Mesendoderm (in vitro differentiated cells): ENCODE data around the gene RASD1.
A peak's percentile ranks its signal among the peaks of the same experiment; 100 is the strongest.

Experiments used
- DNase-seq: peaks from one replicate; pipeline ENCODE4 v3.0.0; 2013
- H2AK5ac ChIP-seq: 2 replicates; pipeline ENCODE4 v1.6.1; 2013; ENCODE audit warnings: low read length, inconsistent platforms
- H2BK120ac ChIP-seq: 2 replicates; pipeline ENCODE4 v1.6.1; 2013; ENCODE audit warnings: low read depth, mild to moderate bottlenecking, low read length, moderate library complexity, mixed read lengths
- H2BK15ac ChIP-seq: replicated peaks from 2 replicates; pipeline ENCODE4 v1.6.1; 2013; ENCODE audit warnings: low read depth, mild to moderate bottlenecking, moderate library complexity
- H2BK5ac ChIP-seq: 2 replicates; pipeline ENCODE4 v1.6.1; 2013; ENCODE audit warnings: low read length, inconsistent platforms
- H3K18ac ChIP-seq: 2 replicates; pipeline ENCODE4 v1.6.1; 2013; ENCODE audit warnings: mild to moderate bottlenecking, low read length, mixed read lengths
- H3K23ac ChIP-seq: one replicate; pipeline ENCODE4 v1.6.1; 2013; ENCODE audit warnings: low read length
- H3K27ac ChIP-seq: 2 replicates; pipeline ENCODE4 v1.5.1; 2013; ENCODE audit warnings: low read depth, mild to moderate bottlenecking, inconsistent platforms, low read length, moderate library complexity
- H3K27me3 ChIP-seq: 2 replicates; pipeline ENCODE4 v1.6.1; 2013; ENCODE audit warnings: low read length, control low read depth, mild to moderate bottlenecking, inconsistent platforms; ENCODE audit not compliant: insufficient read depth, poor library complexity
- H3K36me3 ChIP-seq: 2 replicates; pipeline ENCODE4 v1.6.1; 2013; ENCODE audit warnings: low read length, inconsistent platforms; ENCODE audit not compliant: control insufficient read depth, insufficient read depth
- H3K4ac ChIP-seq: one replicate; pipeline ENCODE4 v1.6.1; 2013; ENCODE audit warnings: low read depth, mild to moderate bottlenecking, low read length, moderate library complexity
- H3K4me1 ChIP-seq: 2 replicates; pipeline ENCODE4 v1.6.1; 2013; ENCODE audit warnings: low read depth, low read length, inconsistent platforms; ENCODE audit not compliant: control insufficient read depth
- H3K4me2 ChIP-seq: 2 replicates; pipeline ENCODE4 v1.6.1; 2013; ENCODE audit warnings: low read length
- H3K4me3 ChIP-seq: 2 replicates; pipeline ENCODE4 v1.5.1; 2013; ENCODE audit warnings: mild to moderate bottlenecking, low read length
- H3K56ac ChIP-seq: one replicate; pipeline ENCODE4 v1.6.1; 2013; ENCODE audit warnings: low read length
- H3K79me1 ChIP-seq: 2 replicates; pipeline ENCODE4 v1.6.1; 2013; ENCODE audit warnings: low read length, inconsistent platforms
- H3K79me2 ChIP-seq: 2 replicates; pipeline ENCODE4 v1.6.1; 2013; ENCODE audit warnings: mild to moderate bottlenecking, low read length; ENCODE audit not compliant: control insufficient read depth, insufficient read depth
- H3K9ac ChIP-seq: 2 replicates; pipeline ENCODE4 v1.6.1; 2013; ENCODE audit warnings: low read length, inconsistent platforms
- H4K5ac ChIP-seq: one replicate; pipeline ENCODE4 v1.6.1; 2013; ENCODE audit warnings: low read length
- H4K8ac ChIP-seq: one replicate; pipeline ENCODE4 v1.6.1; 2013; ENCODE audit warnings: low read depth, mild to moderate bottlenecking, control low read depth, low read length, moderate library complexity
- WGBS: extraction: QIAGEN DNeasy Blood & Tissue Kit; methylation state at CpG from one replicate; pipeline ENCODE4 v1.1.7; 2013; ENCODE audit warnings: low lambda C conversion rate, missing lambda C conversion rate; ENCODE audit not compliant: insufficient coverage; ENCODE audit errors: extremely low coverage; 5-methylcytosine and 5-hydroxymethylcytosine counted together

RASD1 gene

DNA sequence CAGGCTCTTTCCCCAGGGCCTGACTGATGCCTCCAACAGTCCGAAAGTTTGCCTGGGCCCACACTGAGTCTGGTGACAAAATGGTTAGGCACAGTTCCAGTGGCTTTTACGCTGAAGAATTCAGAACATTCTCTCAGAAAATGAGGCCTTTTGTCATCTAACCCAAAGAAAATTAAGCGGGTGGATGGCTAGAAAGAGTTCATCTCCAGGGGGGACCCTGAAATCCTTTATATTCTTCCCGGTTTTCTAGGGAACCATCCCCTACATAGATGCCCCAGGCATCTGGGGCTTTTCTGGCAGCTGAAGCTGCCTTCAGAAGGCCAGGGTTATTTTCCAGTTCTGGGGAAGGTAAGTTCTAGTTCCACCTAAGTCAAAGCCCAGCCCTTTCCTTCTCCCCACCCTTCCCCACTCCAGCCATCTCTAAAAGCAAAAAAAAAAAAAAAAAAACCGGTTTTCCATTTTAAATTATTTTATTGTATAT lies 2.2 kb downstream of the RASD1 start:
- Histone ChIP-seq H3K79me2 (no peaks in the 10 kb centered on the region), H3K4me3 (no peak overlapping the region), H3K36me3 (no peaks in the 10 kb centered on the region), H3K79me1 (no peaks in the 10 kb centered on the region), H3K56ac (no peak overlapping the region), H3K27me3 (no peaks in the 10 kb centered on the region), H4K5ac (no peak overlapping the region), H3K4me2 (no peak overlapping the region), H3K27ac (no peak overlapping the region), H2AK5ac (no peak overlapping the region), H3K4ac (no peak overlapping the region), H2BK5ac (no peak overlapping the region), H3K9ac (no peak overlapping the region), H3K23ac (no peak overlapping the region), H3K4me1 (peaks cover 2% of the 10 kb centered on the region), H2BK120ac (no peak overlapping the region), H2BK15ac (no peak overlapping the region), H3K18ac (no peak overlapping the region), H4K8ac (no peak overlapping the region)
- no peak for DNase-seq
- WGBS = no CpG with 5 or more reads among the region's 5 CpGs

DNA sequence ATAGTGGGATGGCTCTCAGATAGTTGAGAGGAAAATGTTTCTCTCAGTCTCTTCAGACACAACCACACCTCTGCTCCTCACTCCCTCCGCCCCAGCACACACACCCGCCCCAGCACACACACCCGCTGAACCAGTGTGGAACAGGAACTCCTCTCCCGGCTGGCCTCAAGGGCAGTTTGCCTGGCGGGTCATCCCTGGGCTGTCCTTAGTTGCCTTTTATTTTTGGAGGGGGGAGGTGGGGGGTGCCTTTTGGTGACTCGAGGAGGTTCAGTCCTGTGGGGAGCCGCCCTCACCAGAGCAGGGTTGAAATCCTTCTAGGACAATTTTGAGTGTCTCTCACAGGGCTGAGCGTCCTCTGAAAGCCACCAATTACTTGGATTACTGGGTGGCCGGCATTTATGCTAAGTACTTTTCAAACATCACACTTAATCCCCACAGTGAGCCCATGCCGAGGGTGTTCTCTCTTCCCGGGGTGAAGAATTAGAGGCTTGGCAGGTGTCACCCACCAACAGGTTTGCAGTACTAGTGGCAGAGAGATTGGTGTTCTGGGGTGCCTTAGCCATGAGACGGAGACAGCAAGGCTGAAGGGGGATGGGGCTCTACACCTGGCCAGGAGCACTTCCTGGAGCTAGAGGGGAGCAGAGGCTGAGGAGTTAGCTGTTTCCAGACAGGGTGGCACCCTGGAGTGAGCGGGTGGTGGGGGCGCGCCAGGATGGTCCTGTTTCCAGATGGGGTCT lies 2.8 kb downstream of the RASD1 start:
- no peak overlapping the region for H3K18ac ChIP-seq
- H4K5ac ChIP-seq = no peak overlapping the region
- H3K4me3 ChIP-seq = no peak overlapping the region
- H2AK5ac ChIP-seq = no peak overlapping the region
- no CpG with 5 or more reads among the region's 15 CpGs for WGBS
- no peak overlapping the region for H3K27ac ChIP-seq
- no peaks in the 10 kb centered on the region for H3K27me3 ChIP-seq
- H3K56ac ChIP-seq = no peak overlapping the region
- no peaks in the 10 kb centered on the region for H3K79me1 ChIP-seq
- H3K4ac ChIP-seq = no peak overlapping the region
- no peak overlapping the region for H3K23ac ChIP-seq
- no peak overlapping the region for H3K9ac ChIP-seq
- DNase-seq = peak; percentile 22
- H3K79me2 ChIP-seq = no peaks in the 10 kb centered on the region
- H2BK120ac ChIP-seq = no peak overlapping the region
- no peak overlapping the region for H4K8ac ChIP-seq
- H3K4me1 ChIP-seq = peaks cover 2% of the 10 kb centered on the region
- no peak overlapping the region for H2BK5ac ChIP-seq
- H3K36me3 ChIP-seq = no peaks in the 10 kb centered on the region
- no peak overlapping the region for H3K4me2 ChIP-seq
- H2BK15ac ChIP-seq = no peak overlapping the region

DNA sequence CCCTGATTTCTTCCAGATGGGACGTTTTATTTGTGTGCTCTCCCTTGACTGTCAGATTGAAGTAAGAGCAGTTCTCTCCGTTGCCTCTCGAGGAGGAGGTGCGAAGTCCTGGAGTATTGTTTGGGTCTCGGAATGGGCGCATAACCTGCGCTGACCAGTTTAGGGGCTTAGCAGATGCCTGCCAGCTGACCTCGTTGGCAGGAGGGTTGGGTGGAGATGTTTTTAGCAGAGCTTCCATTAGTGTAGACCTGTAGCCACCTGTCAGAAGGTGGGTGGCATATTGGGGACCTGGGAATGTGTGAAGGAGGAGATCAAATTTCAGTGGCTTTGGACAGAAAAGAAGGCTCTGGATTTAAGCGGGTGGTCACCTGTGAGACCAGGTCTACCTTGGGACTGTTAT lies 3.6 kb downstream of the RASD1 start:
- Histone ChIP-seq H2BK5ac (no peak overlapping the region), H3K9ac (no peak overlapping the region), H2BK15ac (no peak overlapping the region), H4K8ac (no peak overlapping the region), H4K5ac (no peak overlapping the region), H2BK120ac (no peak overlapping the region), H3K18ac (no peak overlapping the region), H3K4ac (no peak overlapping the region), H3K4me2 (no peak overlapping the region), H3K4me1 (peaks cover 2% of the 10 kb centered on the region), H3K27ac (no peak overlapping the region), H3K56ac (no peak overlapping the region), H3K23ac (no peak overlapping the region), H2AK5ac (no peak overlapping the region), H3K4me3 (no peak overlapping the region), H3K36me3 (peaks cover under 1% of the 10 kb centered on the region), H3K79me2 (no peaks in the 10 kb centered on the region), H3K79me1 (peaks cover 2% of the 10 kb centered on the region), H3K27me3 (no peaks in the 10 kb centered on the region)
- no CpG with 5 or more reads among the region's 9 CpGs for WGBS
- no peak for DNase-seq

DNA sequence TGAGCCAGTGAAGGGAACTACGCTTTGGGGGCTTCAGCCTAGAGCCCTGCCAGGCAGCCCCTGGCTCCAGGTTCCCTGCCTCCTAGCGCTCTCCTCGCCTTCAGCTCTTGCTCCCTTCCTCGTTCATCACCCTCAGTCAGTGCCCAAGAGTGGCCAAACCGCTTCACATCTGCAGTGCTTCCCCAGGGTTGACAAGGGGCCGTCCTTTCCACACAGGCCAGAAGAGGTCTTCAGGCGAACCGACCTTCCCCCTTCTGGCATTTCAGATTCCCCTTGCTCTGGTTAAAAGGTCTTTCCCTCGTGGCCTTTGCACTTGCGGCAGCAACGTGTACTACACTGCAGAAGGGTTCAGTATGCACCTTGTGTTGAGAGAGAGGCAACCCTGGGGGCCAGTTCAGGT lies 4.1 kb downstream of the RASD1 start:
- Histone ChIP-seq H2BK15ac (no peak overlapping the region), H3K79me1 (peaks cover 2% of the 10 kb centered on the region), H3K27me3 (no peaks in the 10 kb centered on the region), H2AK5ac (no peak overlapping the region), H3K4me3 (no peak overlapping the region), H2BK120ac (no peak overlapping the region), H4K8ac (no peak overlapping the region), H3K4me1 (peaks cover 2% of the 10 kb centered on the region), H2BK5ac (no peak overlapping the region), H3K23ac (no peak overlapping the region), H3K9ac (no peak overlapping the region), H4K5ac (no peak overlapping the region), H3K4ac (no peak overlapping the region), H3K79me2 (no peaks in the 10 kb centered on the region), H3K18ac (no peak overlapping the region), H3K27ac (no peak overlapping the region), H3K4me2 (no peak overlapping the region), H3K56ac (no peak overlapping the region), H3K36me3 (peaks cover 2% of the 10 kb centered on the region)
- WGBS = no CpG with 5 or more reads among the region's 11 CpGs
- no peak for DNase-seq

DNA sequence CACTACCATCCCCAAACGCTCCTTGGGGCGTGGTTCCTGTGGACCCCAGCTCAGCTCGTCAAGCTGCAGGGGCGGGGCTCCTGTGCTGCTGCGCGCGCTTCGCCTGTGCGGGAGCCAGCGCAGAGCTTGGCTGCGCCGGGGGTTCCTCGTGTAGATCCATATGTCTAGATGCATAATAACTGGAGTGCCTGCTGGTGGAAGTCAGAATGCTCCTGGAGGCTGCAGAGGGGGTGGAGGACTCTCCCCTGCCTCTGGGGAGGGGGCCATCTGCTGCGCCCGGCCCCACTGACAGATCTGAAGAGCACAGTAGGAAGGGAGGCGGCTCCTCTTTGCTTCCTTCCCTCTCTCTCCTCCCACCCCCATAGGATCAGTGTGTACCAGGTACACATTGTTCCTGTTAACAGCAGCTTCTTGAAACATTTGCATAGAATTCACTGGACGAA lies 4.6 kb downstream of the RASD1 start:
- H3K18ac ChIP-seq = no peak overlapping the region
- H2BK15ac ChIP-seq = no peak overlapping the region
- no peak overlapping the region for H4K8ac ChIP-seq
- H2AK5ac ChIP-seq = no peak overlapping the region
- no peak overlapping the region for H3K27ac ChIP-seq
- H2BK5ac ChIP-seq = no peak overlapping the region
- H3K79me1 ChIP-seq = peaks cover 2% of the 10 kb centered on the region
- H3K79me2 ChIP-seq = no peaks in the 10 kb centered on the region
- no peak overlapping the region for H3K56ac ChIP-seq
- no peak overlapping the region for H3K4ac ChIP-seq
- DNase-seq = no peak
- peaks cover 2% of the 10 kb centered on the region for H3K4me1 ChIP-seq
- no peak overlapping the region for H2BK120ac ChIP-seq
- H3K4me2 ChIP-seq = no peak overlapping the region
- no peak overlapping the region for H3K4me3 ChIP-seq
- H4K5ac ChIP-seq = no peak overlapping the region
- no peaks in the 10 kb centered on the region for H3K27me3 ChIP-seq
- H3K9ac ChIP-seq = no peak overlapping the region
- H3K23ac ChIP-seq = no peak overlapping the region
- no CpG with 5 or more reads among the region's 17 CpGs for WGBS
- H3K36me3 ChIP-seq = peaks cover 2% of the 10 kb centered on the region

DNA sequence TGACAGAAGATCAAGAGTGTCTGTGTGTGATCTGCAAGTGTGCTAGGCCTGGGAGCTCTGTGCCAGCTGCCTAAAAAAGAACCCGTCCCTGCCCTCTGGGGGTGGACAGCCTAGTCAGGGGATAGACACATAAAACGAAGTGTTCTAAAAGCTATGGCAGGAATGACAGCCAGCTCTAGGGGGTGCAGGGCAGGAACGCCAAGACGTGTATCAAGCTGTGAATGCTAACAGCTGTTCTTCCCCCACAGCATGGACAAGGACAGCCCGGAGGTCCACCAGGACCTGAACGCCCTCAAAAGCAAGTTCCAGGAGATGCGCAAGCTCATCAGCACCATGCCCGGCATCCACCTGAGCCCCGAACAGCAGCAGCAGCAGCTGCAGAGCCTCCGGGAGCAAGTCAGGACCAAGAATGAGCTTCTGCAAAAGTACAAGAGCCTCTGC lies 5.1 kb downstream of the RASD1 start:
- no peak overlapping the region for H3K23ac ChIP-seq
- H3K18ac ChIP-seq = no peak overlapping the region
- no peak overlapping the region for H4K8ac ChIP-seq
- no peak overlapping the region for H3K56ac ChIP-seq
- no peak overlapping the region for H3K4ac ChIP-seq
- no CpG with 5 or more reads among the region's 10 CpGs for WGBS
- no peak for DNase-seq
- no peak overlapping the region for H2BK5ac ChIP-seq
- H4K5ac ChIP-seq = no peak overlapping the region
- H3K36me3 ChIP-seq = peaks cover 2% of the 10 kb centered on the region
- H3K4me2 ChIP-seq = no peak overlapping the region
- no peak overlapping the region for H2BK120ac ChIP-seq
- H2AK5ac ChIP-seq = no peak overlapping the region
- no peaks in the 10 kb centered on the region for H3K27me3 ChIP-seq
- H3K4me3 ChIP-seq = no peak overlapping the region
- H3K79me1 ChIP-seq = peaks cover 2% of the 10 kb centered on the region
- peaks cover 2% of the 10 kb centered on the region for H3K4me1 ChIP-seq
- no peak overlapping the region for H3K27ac ChIP-seq
- H3K9ac ChIP-seq = no peak overlapping the region
- H3K79me2 ChIP-seq = no peaks in the 10 kb centered on the region
- no peak overlapping the region for H2BK15ac ChIP-seq
